Stomach (tissue), 9 donors: ENCODE results near the gene PDE4B. TPM values are rescaled to one million over a fixed set of nuclear protein-coding genes. Genes with fewer than 3 reads are reported as not detected.

Experiments used
- DNase-seq, 2 donors: peaks; one replicate each; pipeline versions ENCODE4 v3.0.0 to v3.0.0-alpha.2; 2013 to 2019
- H3K27ac ChIP-seq, 5 donors: fragments of 200-600 bp in 4 of 5; sonication (generic) in 4 of 5; one replicate each; pipeline ENCODE4 v1.5.1; 2013 to 2019; ENCODE audit warnings: mild to moderate bottlenecking in 1 of 5, moderate library complexity in 1 of 5
- H3K27me3 ChIP-seq, 3 donors: fragments of 200-600 bp; sonication (generic); one replicate each; pipeline ENCODE4 v1.5.1; 2017 to 2019; ENCODE audit warnings: mixed run types in 1 of 3
- H3K36me3 ChIP-seq, 4 donors: fragments of 200-600 bp; sonication (generic); 1 replicate in 3 of 4; 2 replicates in 1 of 4; pipeline ENCODE4 v1.5.1; 2016 to 2019
- H3K4me1 ChIP-seq, 4 donors: fragments of 200-600 bp; sonication (generic); one replicate each; pipeline ENCODE4 v1.5.1; 2016 to 2019
- H3K4me3 ChIP-seq, 4 donors: fragments of 200-600 bp; sonication (generic) in 3 of 4; one replicate each; pipeline ENCODE4 v1.5.1; 2016 to 2019; ENCODE audit warnings: mild to moderate bottlenecking in 1 of 4
- H3K9me3 ChIP-seq, 4 donors: fragments of 200-600 bp; sonication (generic); one replicate each; pipeline ENCODE4 v1.5.1; 2016 to 2019
- CTCF ChIP-seq, 7 experiments: fragments of 450-650 bp in 4 of 7; fragments of 200-600 bp in 3 of 7; sonication (generic) in 3 of 7; IDR thresholded peaks; one replicate each; pipeline ENCODE4 v1.5.1; 2016 to 2019; ENCODE audit warnings: antibody characterized with exemption in 7 of 7, control low read depth in 2 of 7, mild to moderate bottlenecking in 1 of 7
- EP300 ChIP-seq: sonication (generic); formaldehyde crosslinking; IDR thresholded peaks from one replicate; pipeline ENCODE4 v1.6.1; 2017; ENCODE audit warnings: antibody characterized with exemption
- POLR2A ChIP-seq, 4 donors: fragments of 450-650 bp; IDR thresholded peaks; one replicate each; pipeline ENCODE4 v1.6.1; 2016; ENCODE audit warnings: antibody characterized with exemption in 4 of 4, control low read depth in 2 of 4, mild to moderate bottlenecking in 1 of 4, moderate library complexity in 1 of 4
- POLR2AphosphoS5 ChIP-seq, 3 donors: sonication (generic); formaldehyde crosslinking; IDR thresholded peaks; one replicate each; pipeline ENCODE4 v1.6.1; 2016; ENCODE audit warnings: antibody characterized with exemption in 3 of 3
- WGBS, 5 donors: extraction: QIAGEN DNeasy Blood & Tissue Kit in 3 of 5; methylation state at CpG; one replicate each; pipeline versions ENCODE4 v1.1.5 to v1.1.7; 2013 to 2018; 5-methylcytosine and 5-hydroxymethylcytosine counted together
- intact Hi-C: fragments of 100-400 bp; cut with DNase I; formaldehyde crosslinking; loops from one replicate; pipeline ENCODE4 v1.15.1; 2023; ENCODE audit warnings: low total_unique reads
- polyA plus RNA-seq, 3 donors: library from polyadenylated mRNA; stranded (reverse); fragments of 200-250 nt; gene quantifications; one replicate each; pipeline ENCODE4 v1.2.3, GENCODE V29; 2013
- total RNA-seq, 5 donors: library from RNA; depleted of rRNA; stranded (reverse); fragments of >200 nt; gene quantifications; one replicate each; pipeline versions ENCODE4 v1.1.0 to v1.2.3, GENCODE V29; 2014 to 2016
- donor health status: healthy with polysubstance abuse.
- donor health status: Bipolar disorder and iron deficiency.
- donor health status: healthy.

PDE4B gene
- total and polyA plus RNA-seq, 8 donors = 0.45 to 34.3 (median 3.2) TPM

GRCh38 chr1:65971547-65971946 is 178.9 kb downstream of the PDE4B start:
- Histone ChIP-seq H3K4me1 (no peaks in the 10 kb centered on the region), H3K9me3 (peaks cover 7 to 19% (median 14%) of the 10 kb centered on the region in 4 donors), H3K27me3 (no peaks in the 10 kb centered on the region), H3K36me3 (no peaks in the 10 kb centered on the region), H3K27ac (no peak overlapping the region), H3K4me3 (no peak overlapping the region)
- TF ChIP-seq EP300 (no peak), POLR2A (IDR thresholded peaks at IDR 0.05) (no peak)
- DNase-seq = no peak
- 80 to 90% (median 88%) methylated on average over 2 of the region's 2 CpGs for WGBS, 5 donors
- intact Hi-C loops = no loop called here

DNA sequence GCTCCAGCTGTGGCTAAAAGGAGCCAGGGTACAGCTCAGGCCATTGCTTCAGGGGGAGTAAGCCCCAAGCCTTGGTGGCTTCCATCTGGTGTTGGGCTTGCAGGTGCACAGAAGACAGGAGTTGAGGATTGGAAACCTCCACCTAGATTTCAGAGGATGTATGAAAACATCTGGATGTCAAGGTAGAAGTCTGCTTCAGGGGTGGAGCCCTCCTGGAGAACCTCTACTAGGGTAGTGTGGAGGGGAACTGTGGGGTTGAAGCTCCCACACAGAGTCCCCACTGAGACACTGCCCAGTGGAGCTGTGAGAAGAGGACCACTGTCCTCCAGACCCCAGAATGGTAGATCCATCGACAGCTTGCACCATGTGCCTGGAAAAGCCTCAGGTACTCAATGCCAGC is 183.0 kb downstream of the PDE4B start:
- no peaks in the 10 kb centered on the region for H3K27me3 ChIP-seq
- DNase-seq = no peak
- WGBS, 5 donors = 69 to 93% (median 83%) methylated on average over 1 of the region's 1 CpG
- H3K36me3 ChIP-seq = no peaks in the 10 kb centered on the region
- TF ChIP-seq EP300 = no peak
- no peak for TF ChIP-seq POLR2A (IDR thresholded peaks at IDR 0.05)
- TF ChIP-seq CTCF (IDR thresholded peaks at IDR 0.05) = no peak
- TF ChIP-seq POLR2AphosphoS5 (IDR thresholded peaks at IDR 0.05) = no peak
- no peak overlapping the region for H3K4me3 ChIP-seq
- intact Hi-C loops = no loop called here
- H3K27ac ChIP-seq = no peak overlapping the region
- peaks cover 7 to 19% (median 16%) of the 10 kb centered on the region in 4 donors for H3K9me3 ChIP-seq
- no peaks in the 10 kb centered on the region for H3K4me1 ChIP-seq

GRCh38 chr1:65979136-65980044 is 186.7 kb downstream of the PDE4B start:
- Histone ChIP-seq H3K9me3 (peaks cover 7 to 19% (median 16%) of the 10 kb centered on the region in 4 donors), H3K4me1 (no peaks in the 10 kb centered on the region), H3K27me3 (no peaks in the 10 kb centered on the region), H3K4me3 (no peak overlapping the region), H3K27ac (no peak overlapping the region), H3K36me3 (no peaks in the 10 kb centered on the region)
- 66 to 73% (median 70%) methylated on average over 7 of the region's 7 CpGs for WGBS, 5 donors
- intact Hi-C loops = no loop called here
- no peak for TF ChIP-seq POLR2A (IDR thresholded peaks at IDR 0.05)
- no peak for TF ChIP-seq EP300
- no peak for TF ChIP-seq CTCF (IDR thresholded peaks at IDR 0.05)
- TF ChIP-seq POLR2AphosphoS5 (IDR thresholded peaks at IDR 0.05) = no peak
- peak in 1 of 2 donors; percentile 72 for DNase-seq

- Histone ChIP-seq H3K9me3 (peaks cover 7 to 16% (median 12%) of the 10 kb centered on the region in 4 donors), H3K27me3 (no peaks in the 10 kb centered on the region), H3K27ac (no peak overlapping the region), H3K36me3 (no peaks in the 10 kb centered on the region), H3K4me1 (no peaks in the 10 kb centered on the region), H3K4me3 (no peak overlapping the region)
- DNase-seq = no peak
- intact Hi-C loops = no loop called here
- 70 to 84% (median 79%) methylated on average over 2 of the region's 2 CpGs for WGBS, 5 donors
- TF ChIP-seq EP300 = no peak
Observed at GRCh38 chr1:65980237-65980636, 187.5 kb downstream of the PDE4B start.

DNA sequence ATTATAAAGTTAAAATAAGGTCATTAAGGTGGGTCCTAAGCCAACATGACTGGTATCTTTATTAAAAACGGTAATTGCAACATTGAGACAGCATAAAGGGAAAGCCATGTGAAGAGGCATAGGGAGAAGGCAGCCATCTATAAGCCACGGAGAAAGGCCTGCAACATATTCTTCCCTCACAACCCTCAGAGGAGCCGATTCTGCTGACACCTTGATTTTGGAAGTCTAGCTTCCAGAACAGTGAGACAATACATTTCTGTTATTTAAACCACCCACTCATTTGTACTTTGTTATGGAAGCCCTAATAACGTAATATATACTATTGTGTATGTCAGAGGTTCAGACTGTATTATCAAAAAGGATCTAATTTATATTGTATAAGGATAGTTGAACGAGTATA is 190.8 kb downstream of the PDE4B start:
- no peak for TF ChIP-seq POLR2AphosphoS5 (IDR thresholded peaks at IDR 0.05)
- TF ChIP-seq POLR2A (IDR thresholded peaks at IDR 0.05) = no peak
- TF ChIP-seq EP300 = no peak
- no peak for TF ChIP-seq CTCF (IDR thresholded peaks at IDR 0.05)

More for the DNA sequence above, 190.8 kb downstream of the PDE4B start:
- Histone ChIP-seq H3K27ac (no peak overlapping the region), H3K36me3 (no peaks in the 10 kb centered on the region), H3K27me3 (no peaks in the 10 kb centered on the region), H3K4me1 (no peaks in the 10 kb centered on the region), H3K9me3 (no peaks in the 10 kb centered on the region), H3K4me3 (no peak overlapping the region)
- 87 to 90% (median 87%) methylated on average over 5 of the region's 5 CpGs for WGBS, 5 donors
- no peak for DNase-seq
- intact Hi-C loops = no loop called here
